Right lobe of liver (tissue), 6 donors: ENCODE data around the gene ABCA3. TPM values are rescaled to one million over a fixed set of nuclear protein-coding genes. Genes with fewer than 3 reads are reported as not detected.

ENCODE experiments used
- ATAC-seq, 4 donors: fragments of 200-7000 bp; cut with Tn5 transposase; one replicate each; pipeline ENCODE4 v1.9.1; 2020; ENCODE audit warnings: mild to moderate bottlenecking in 4 of 4, moderate library complexity in 4 of 4
- DNase-seq, 3 donors: peaks; one replicate each; pipeline ENCODE4 v3.0.0-alpha.2; 2020
- H3K27ac ChIP-seq, 3 donors: fragments of 200-600 bp; one replicate each; pipeline ENCODE4 v1.8.0; 2022
- H3K27me3 ChIP-seq, 2 donors: fragments of 200-600 bp; one replicate each; pipeline ENCODE4 v1.8.0; 2022
- H3K36me3 ChIP-seq, 4 donors: fragments of 200-600 bp; sonication (generic) in 1 of 4; one replicate each; pipeline versions ENCODE4 v1.5.1 to v1.8.0; 2017 to 2022; ENCODE audit warnings: control low read depth in 1 of 4
- H3K4me1 ChIP-seq, 4 donors: fragments of 200-600 bp; sonication (generic) in 1 of 4; one replicate each; pipeline versions ENCODE4 v1.5.1 to v1.8.0; 2017 to 2022; ENCODE audit warnings: control low read depth in 1 of 4
- H3K4me3 ChIP-seq, 3 donors: fragments of 200-600 bp; one replicate each; pipeline ENCODE4 v1.8.0; 2022
- H3K9me3 ChIP-seq, 4 donors: fragments of 200-600 bp; sonication (generic) in 1 of 4; one replicate each; pipeline versions ENCODE4 v1.5.1 to v1.8.0; 2017 to 2022; ENCODE audit warnings: control low read depth in 1 of 4
- POLR2A ChIP-seq: fragments of 450-650 bp; IDR thresholded peaks from one replicate; pipeline ENCODE4 v1.6.1; 2017; ENCODE audit warnings: antibody characterized with exemption, mild to moderate bottlenecking
- WGBS: methylation state at CpG from one replicate; pipeline ENCODE4 v1.1.6; 2018; ENCODE audit warnings: low coverage, low lambda C conversion rate; ENCODE audit not compliant: insufficient coverage; ENCODE audit errors: missing lambda C conversion rate; 5-methylcytosine and 5-hydroxymethylcytosine counted together
- intact Hi-C, 2 donors: fragments of 100-400 bp; cut with DNase I; formaldehyde crosslinking; loops; one replicate each; pipeline versions ENCODE4 v1.11.2 to v1.14.1; 2022
- total RNA-seq, 6 experiments: library from RNA; depleted of rRNA in 2 of 6; stranded (reverse); fragments of >200 nt in 2 of 6; fragmentation: NEBNext Ultra II Directional in 3 of 6; extraction: Animal tissue kit (Norgen Biotek cat#: 25700) in 3 of 6; gene quantifications; one replicate each; pipeline versions ENCODE4 v1.1.0 to v1.2.4, GENCODE V29; 2016 to 2023
- TF ChIP-seq, protein P1 (sequence below), 4 donors: fragments of 200-600 bp in 3 of 4; fragments of 450-650 bp in 1 of 4; IDR thresholded peaks; one replicate each; pipeline versions ENCODE4 v1.5.1 to v1.8.0; 2016 to 2022; ENCODE audit warnings: antibody characterized with exemption in 4 of 4, mild to moderate bottlenecking in 2 of 4
- donor health status: DM: no; HTN: yes; CAD: no.
- donor health status: DM: no; HTN: no; CAD: no.
- donor health status: DM: no; HTN: no; CAD: no.
- donor health status: DM: no; HTN: yes; CAD: no.
- donor health status: DM: no; HTN: yes; CAD: no.

The ABCA3 gene
- total RNA-seq, 6 experiments from 2014 or later = 1.2 to 2.9 (median 2.1) TPM

DNA sequence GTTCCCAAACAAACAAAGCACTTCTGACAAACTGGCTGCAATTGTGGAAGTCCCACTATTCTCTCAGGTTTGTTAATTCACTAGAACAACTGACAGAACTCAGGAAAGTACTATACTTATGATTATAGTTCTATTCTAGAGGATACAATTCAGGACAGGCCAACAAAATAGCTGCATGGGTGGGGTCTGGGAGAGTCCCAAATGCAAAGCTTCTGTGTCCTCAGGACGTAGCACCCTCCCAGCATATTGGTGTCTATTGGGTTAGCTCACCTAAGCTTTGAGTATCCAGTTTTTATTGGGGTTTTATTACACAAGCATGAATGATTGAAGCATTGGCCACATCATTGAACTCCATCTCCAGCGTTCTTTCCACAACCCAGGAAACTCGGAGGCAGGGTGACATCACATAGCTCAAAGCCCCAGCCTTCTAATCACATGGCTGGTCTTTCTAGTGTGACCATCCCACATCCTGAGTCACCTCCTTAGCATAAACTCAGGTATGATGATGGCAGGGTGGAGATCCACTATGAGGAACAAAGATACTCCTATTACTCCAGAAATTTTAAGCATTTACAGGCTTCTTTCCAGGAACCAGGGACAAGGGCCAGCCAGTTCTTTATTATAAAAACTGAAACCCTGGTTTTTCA lies 44.8 kb upstream of the ABCA3 start:
- 81% methylated on average over 3 of the region's 3 CpGs for WGBS
- Histone ChIP-seq H3K27ac (no peak overlapping the region), H3K27me3 (no peaks in the 10 kb centered on the region), H3K4me1 (no peaks in the 10 kb centered on the region), H3K9me3 (no peaks in the 10 kb centered on the region), H3K36me3 (no peaks in the 10 kb centered on the region), H3K4me3 (no peak overlapping the region)
- no peak for ATAC-seq
- TF ChIP-seq, protein P1, sequence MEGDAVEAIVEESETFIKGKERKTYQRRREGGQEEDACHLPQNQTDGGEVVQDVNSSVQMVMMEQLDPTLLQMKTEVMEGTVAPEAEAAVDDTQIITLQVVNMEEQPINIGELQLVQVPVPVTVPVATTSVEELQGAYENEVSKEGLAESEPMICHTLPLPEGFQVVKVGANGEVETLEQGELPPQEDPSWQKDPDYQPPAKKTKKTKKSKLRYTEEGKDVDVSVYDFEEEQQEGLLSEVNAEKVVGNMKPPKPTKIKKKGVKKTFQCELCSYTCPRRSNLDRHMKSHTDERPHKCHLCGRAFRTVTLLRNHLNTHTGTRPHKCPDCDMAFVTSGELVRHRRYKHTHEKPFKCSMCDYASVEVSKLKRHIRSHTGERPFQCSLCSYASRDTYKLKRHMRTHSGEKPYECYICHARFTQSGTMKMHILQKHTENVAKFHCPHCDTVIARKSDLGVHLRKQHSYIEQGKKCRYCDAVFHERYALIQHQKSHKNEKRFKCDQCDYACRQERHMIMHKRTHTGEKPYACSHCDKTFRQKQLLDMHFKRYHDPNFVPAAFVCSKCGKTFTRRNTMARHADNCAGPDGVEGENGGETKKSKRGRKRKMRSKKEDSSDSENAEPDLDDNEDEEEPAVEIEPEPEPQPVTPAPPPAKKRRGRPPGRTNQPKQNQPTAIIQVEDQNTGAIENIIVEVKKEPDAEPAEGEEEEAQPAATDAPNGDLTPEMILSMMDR (IDR thresholded peaks at IDR 0.05) = no peak
- TF ChIP-seq POLR2A = no peak
- no peak for DNase-seq
- intact Hi-C loops = no loop called here

- ATAC-seq = no peak
- Histone ChIP-seq H3K36me3 (no peaks in the 10 kb centered on the region), H3K27me3 (no peaks in the 10 kb centered on the region), H3K9me3 (no peaks in the 10 kb centered on the region), H3K4me3 (no peak overlapping the region), H3K4me1 (no peaks in the 10 kb centered on the region), H3K27ac (no peak overlapping the region)
- intact Hi-C loops = no loop called here
- no peak for DNase-seq
- TF ChIP-seq, protein P1 (IDR thresholded peaks at IDR 0.05) = no peak
- no peak for TF ChIP-seq POLR2A
- WGBS = 15% methylated on average over 2 of the region's 2 CpGs
Observed at GRCh38 chr16:2384426-2384825, 43.9 kb upstream of the ABCA3 start.

DNA sequence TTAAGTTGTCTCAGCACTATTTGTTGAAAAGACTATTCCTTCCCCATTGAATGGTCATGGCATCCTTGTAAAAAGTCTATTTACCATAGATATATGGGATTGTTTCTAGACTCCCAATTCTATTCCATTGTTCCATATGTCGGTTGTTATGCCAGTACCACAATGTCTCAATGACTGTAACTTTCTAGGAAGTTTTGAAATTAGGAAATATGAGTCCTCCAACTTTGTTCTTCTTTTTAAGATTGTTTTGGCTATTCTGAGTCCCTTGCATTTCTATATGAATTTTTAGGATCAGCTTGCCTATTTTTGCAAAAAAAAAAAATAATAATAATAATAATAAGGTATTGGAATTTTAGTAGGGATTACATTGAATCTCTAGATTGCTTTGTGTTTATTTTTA lies 43.0 kb upstream of the ABCA3 start:
- intact Hi-C loops = no loop called here
- TF ChIP-seq, protein P1 (IDR thresholded peaks at IDR 0.05) = no peak
- Histone ChIP-seq H3K27ac (no peak overlapping the region), H3K4me1 (no peaks in the 10 kb centered on the region), H3K4me3 (no peak overlapping the region), H3K9me3 (no peaks in the 10 kb centered on the region), H3K27me3 (no peaks in the 10 kb centered on the region), H3K36me3 (no peaks in the 10 kb centered on the region)
- 71% methylated on average over 1 of the region's 1 CpG for WGBS
- DNase-seq (no peak), ATAC-seq (no peak)

- TF ChIP-seq, protein P1 (IDR thresholded peaks at IDR 0.05) = no peak
- no peak for TF ChIP-seq POLR2A
- H3K36me3 ChIP-seq = no peaks in the 10 kb centered on the region
- intact Hi-C loops = no loop called here
- 40% methylated on average over 3 of the region's 3 CpGs for WGBS
- H3K4me3 ChIP-seq = no peak overlapping the region
- ATAC-seq = no peak
- H3K27ac ChIP-seq = no peak overlapping the region
- no peaks in the 10 kb centered on the region for H3K9me3 ChIP-seq
- DNase-seq = no peak
- no peaks in the 10 kb centered on the region for H3K4me1 ChIP-seq
- H3K27me3 ChIP-seq = no peaks in the 10 kb centered on the region
Observed at GRCh38 chr16:2374644-2375043, 34.1 kb upstream of the ABCA3 start.

DNA sequence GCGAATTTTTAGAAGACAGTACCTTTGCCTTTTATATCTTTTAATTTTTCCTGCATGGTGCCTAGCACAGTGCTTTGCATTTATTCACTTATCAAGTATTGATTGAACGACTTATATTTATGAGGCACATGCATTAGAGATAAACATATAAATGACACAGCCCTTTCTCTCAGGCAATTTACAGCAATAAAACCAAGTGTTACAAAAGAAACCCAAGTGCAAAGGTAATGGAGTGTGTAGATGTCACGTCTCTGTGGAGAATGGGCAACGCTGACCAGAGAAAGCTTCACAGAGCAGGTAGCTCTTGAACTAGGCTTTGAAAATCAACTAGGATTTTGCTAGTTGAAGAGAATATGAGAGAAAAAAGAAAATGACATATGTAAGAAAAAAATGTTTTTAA lies 32.6 kb upstream of the ABCA3 start:
- Histone ChIP-seq H3K9me3 (no peaks in the 10 kb centered on the region), H3K4me3 (no peak overlapping the region), H3K27ac (no peak overlapping the region), H3K27me3 (no peaks in the 10 kb centered on the region), H3K4me1 (no peaks in the 10 kb centered on the region), H3K36me3 (no peaks in the 10 kb centered on the region)
- DNase-seq (no peak), ATAC-seq (no peak)
- intact Hi-C loops = no loop called here
- TF ChIP-seq, protein P1 (IDR thresholded peaks at IDR 0.05) = no peak
- no peak for TF ChIP-seq POLR2A
- WGBS = 70% methylated on average over 4 of the region's 4 CpGs
